Measurements from ENCODE around the gene KLHL35.

DNA sequence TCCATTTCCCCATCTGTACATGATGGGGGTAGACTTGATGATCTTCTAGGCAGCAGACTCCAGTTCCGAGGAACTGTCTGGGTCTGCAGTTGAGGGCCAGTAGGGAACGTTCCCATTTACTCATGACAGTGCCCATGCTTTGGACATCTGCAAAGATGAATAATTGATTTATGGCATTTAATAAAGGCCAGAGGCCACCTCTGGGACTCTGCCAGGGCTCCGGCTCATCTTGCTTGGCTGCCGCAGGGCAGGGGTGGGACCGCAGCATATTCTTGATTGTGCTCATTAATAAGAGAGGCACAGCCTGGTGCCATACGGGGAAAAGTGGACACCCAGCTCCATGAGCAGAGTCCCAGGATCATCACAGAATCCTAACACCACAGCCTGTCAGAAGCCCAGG lies 28.1 kb upstream of the KLHL35 start:
- TF ChIP-seq POLR2A (IDR thresholded peaks at IDR 0.05; ENCODE audit: low read length) (no peak), GATA1 (IDR thresholded peaks at IDR 0.05; ENCODE audit: low read depth, low read length) (no peak)
